Subcutaneous adipose tissue (tissue), 4 donors: ENCODE measurements around the gene POU2F1. TPM values are rescaled to one million over a fixed set of nuclear protein-coding genes. Genes with fewer than 3 reads are reported as not detected.

Source experiments
- CTCF ChIP-seq: fragments of 450-650 bp; IDR thresholded peaks from one replicate; pipeline ENCODE4 v1.5.1; 2016; ENCODE audit warnings: low read depth, mild to moderate bottlenecking, control low read depth, antibody characterized with exemption, moderate library complexity
- total RNA-seq, 4 donors: library from RNA; depleted of rRNA; stranded (reverse); fragments of >200 nt; gene quantifications; one replicate each; pipeline ENCODE4 v1.1.0, GENCODE V29; 2016

The POU2F1 gene
- total RNA-seq, result 10 to 100 TPM; 17.1 to 40.6 (median 20.5) TPM

DNA sequence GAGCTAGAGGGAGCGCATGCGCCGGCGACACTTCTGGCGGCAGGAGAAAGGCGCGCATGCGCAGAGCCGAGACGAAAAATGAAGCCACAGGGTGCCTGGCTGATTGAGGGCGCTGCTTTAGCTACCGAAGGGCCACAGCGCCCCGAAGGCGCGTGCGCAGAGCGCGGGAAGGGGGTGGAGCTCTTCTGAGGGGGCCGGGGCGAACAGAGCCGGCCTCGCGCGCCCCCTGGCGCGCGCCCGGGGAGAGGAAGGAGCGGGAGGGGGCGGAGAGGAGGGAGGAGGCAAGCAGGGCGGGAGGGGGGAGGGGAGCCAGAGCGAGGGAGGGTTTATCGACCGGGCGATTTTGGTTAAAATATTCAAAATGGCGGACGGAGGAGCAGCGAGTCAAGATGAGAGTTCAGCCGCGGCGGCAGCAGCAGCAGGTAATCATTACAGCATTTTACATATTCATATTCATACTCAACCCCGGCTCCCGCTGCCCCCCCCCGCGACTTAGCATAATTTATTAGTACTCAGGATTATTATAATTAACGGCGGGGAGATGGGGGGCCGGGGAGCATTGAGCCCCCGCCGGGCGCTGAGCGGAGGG is at the start of gene POU2F1:
Gene POU2F1, plus strand, starts transcription at position 350 of the 589 bp plus-strand sequence. Its CDS starts 12 bp downstream, at position 362.
- no peak for TF ChIP-seq CTCF

DNA sequence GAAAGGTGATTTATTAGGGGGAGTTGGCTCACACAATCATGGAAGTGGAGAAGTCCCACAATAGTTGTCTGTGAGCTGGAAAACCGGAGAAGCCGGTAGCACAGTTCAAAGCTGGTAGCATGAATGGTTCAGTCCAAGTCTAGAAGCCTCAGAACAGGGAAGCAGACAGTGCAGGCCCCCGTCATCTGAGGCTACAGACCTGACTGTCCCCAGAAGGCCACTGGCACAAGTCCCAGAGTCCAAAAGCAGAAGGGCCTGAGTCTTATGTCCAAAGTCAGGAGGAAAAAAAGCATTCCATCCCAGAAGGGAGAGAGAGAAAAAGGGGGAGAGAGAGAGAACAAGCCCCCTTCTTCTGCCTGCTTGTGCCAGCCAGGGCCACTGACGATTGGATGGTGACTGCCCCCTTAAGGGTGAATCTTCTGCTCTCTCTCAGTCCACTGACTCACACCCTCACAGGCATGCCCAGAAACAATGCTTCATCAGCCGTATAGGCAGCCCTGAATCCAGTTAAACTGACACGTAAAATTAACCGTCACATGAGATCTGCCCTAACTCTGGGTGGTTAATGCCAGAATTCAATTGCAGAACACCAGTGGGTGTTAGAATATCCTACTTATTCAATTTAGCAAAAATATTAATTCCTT is 49.3 kb upstream of the POU2F1 start:
- no peak for TF ChIP-seq CTCF

GRCh38 chr1:167173516-167174184 is 47.0 kb upstream of the POU2F1 start:
- TF ChIP-seq CTCF, result no peak

GRCh38 chr1:167175901-167176300 is 44.8 kb upstream of the POU2F1 start:
- no peak for TF ChIP-seq CTCF

GRCh38 chr1:167178831-167179230 is 41.9 kb upstream of the POU2F1 start:
- no peak for TF ChIP-seq CTCF

- no peak for TF ChIP-seq CTCF
Measured at GRCh38 chr1:167182571-167183320, 37.9 kb upstream of the POU2F1 start.

DNA sequence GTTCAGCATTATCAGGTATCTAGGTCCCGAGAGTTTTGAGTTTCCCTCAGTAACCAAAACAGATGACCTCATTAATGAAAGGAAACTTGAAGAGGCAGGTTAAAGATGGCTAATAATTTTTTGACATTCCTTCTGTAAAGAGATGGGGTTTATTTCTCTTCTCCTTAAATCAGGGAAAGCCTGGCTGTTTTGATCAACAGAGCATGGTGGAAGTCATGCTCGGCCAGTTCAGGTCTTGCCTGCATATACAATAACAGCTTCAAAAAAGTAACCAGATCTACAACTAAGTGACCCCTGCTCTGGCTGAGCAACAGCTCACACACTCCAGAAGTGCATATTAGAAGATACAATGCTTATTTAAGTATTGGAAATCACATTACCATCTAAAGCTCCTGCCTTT is 36.6 kb upstream of the POU2F1 start:
- no peak for TF ChIP-seq CTCF
